Upper lobe of right lung (tissue), 1 donor: ENCODE results near the gene P2RY11. TPM values are rescaled to one million over a fixed set of nuclear protein-coding genes. Genes with fewer than 3 reads are reported as not detected.
A peak's percentile ranks its signal among the peaks of the same experiment; 100 is the strongest.

Experiments used
- ATAC-seq: fragments of 200-7000 bp; cut with Tn5 transposase; one replicate; pipeline ENCODE4 v1.9.1; 2020; ENCODE audit warnings: mild to moderate bottlenecking, moderate library complexity
- DNase-seq: peaks from one replicate; pipeline ENCODE4 v3.0.0-alpha.2; 2020
- H3K27ac ChIP-seq: fragments of 200-600 bp; one replicate; pipeline ENCODE4 v1.8.0; 2022
- H3K27me3 ChIP-seq: fragments of 200-600 bp; one replicate; pipeline ENCODE4 v1.8.0; 2022; ENCODE audit warnings: mild to moderate bottlenecking
- H3K36me3 ChIP-seq: fragments of 200-600 bp; one replicate; pipeline ENCODE4 v1.8.0; 2022
- H3K4me1 ChIP-seq: fragments of 200-600 bp; one replicate; pipeline ENCODE4 v1.8.0; 2022
- H3K4me3 ChIP-seq: fragments of 200-600 bp; one replicate; pipeline ENCODE4 v1.8.0; 2022; ENCODE audit warnings: mild to moderate bottlenecking
- H3K9me3 ChIP-seq: fragments of 200-600 bp; one replicate; pipeline ENCODE4 v1.8.0; 2022
- CTCF ChIP-seq: fragments of 200-600 bp; IDR thresholded peaks from one replicate; pipeline ENCODE4 v1.8.0; 2022; ENCODE audit warnings: antibody characterized with exemption
- intact Hi-C: fragments of 100-400 bp; cut with DNase I; formaldehyde crosslinking; loops from one replicate; pipeline ENCODE4 v1.11.0; 2022
- total RNA-seq: library from RNA; stranded (reverse); fragmentation: NEBNext Ultra II Directional; extraction: Animal tissue kit (Norgen Biotek cat#: 25700); gene quantifications from one replicate; pipeline ENCODE4 v1.2.1, GENCODE V29; 2021
- donor health status: DM: no; HTN: yes; CAD: no; lungs with severe emphysema.

Gene P2RY11
- total RNA-seq, 1 donor from 2014 or later = 13.5 TPM

GRCh38 chr19:10116866-10117616, 5.5 kb downstream of the P2RY11 start:
- ATAC-seq (no peak), DNase-seq (no peak)
- Histone ChIP-seq H3K4me3 (no peak overlapping the region), H3K9me3 (no peaks in the 10 kb centered on the region), H3K4me1 (peaks cover 11% of the 10 kb centered on the region), H3K27me3 (no peaks in the 10 kb centered on the region), H3K27ac (no peak overlapping the region), H3K36me3 (peaks cover 46% of the 10 kb centered on the region)
- intact Hi-C loops = no loop called here
- no peak for TF ChIP-seq CTCF

- H3K27ac ChIP-seq = peak overlapping the region; percentile 88
- intact Hi-C loops = no loop called here
Observed at GRCh38 chr19:10118960-10119359, 7.5 kb downstream of the P2RY11 start.

GRCh38 chr19:10120538-10121189, 9.2 kb downstream of the P2RY11 start:
- H3K27ac ChIP-seq = no peak overlapping the region
- DNase-seq = no peak
- no peaks in the 10 kb centered on the region for H3K9me3 ChIP-seq
- H3K4me3 ChIP-seq = no peak overlapping the region
- TF ChIP-seq CTCF = no peak
- no peaks in the 10 kb centered on the region for H3K4me1 ChIP-seq
- ATAC-seq = no peak
- H3K36me3 ChIP-seq = peaks cover 30% of the 10 kb centered on the region
- no peaks in the 10 kb centered on the region for H3K27me3 ChIP-seq
- intact Hi-C loops = no loop called here

More at GRCh38 chr19:10118960-10119359, 7.5 kb downstream of the P2RY11 start:
- Histone ChIP-seq H3K9me3 (no peaks in the 10 kb centered on the region), H3K27me3 (no peaks in the 10 kb centered on the region), H3K4me1 (no peaks in the 10 kb centered on the region), H3K36me3 (peaks cover 46% of the 10 kb centered on the region), H3K4me3 (peak overlapping the region; percentile 91)
- no peak for TF ChIP-seq CTCF
- DNase-seq (no peak), ATAC-seq (no peak)

GRCh38 chr19:10122045-10122444, 10.6 kb downstream of the P2RY11 start:
- DNase-seq = no peak
- Histone ChIP-seq H3K36me3 (peaks cover 21% of the 10 kb centered on the region), H3K4me1 (no peaks in the 10 kb centered on the region), H3K4me3 (no peak overlapping the region), H3K9me3 (no peaks in the 10 kb centered on the region), H3K27ac (peak overlapping the region; percentile 30), H3K27me3 (no peaks in the 10 kb centered on the region)
- TF ChIP-seq CTCF = no peak
- ATAC-seq = no peak
- intact Hi-C loops = no loop called here

GRCh38 chr19:10124429-10124828, 12.9 kb downstream of the P2RY11 start:
- ATAC-seq = no peak
- intact Hi-C loops = no loop called here
- H3K36me3 ChIP-seq = peaks cover 18% of the 10 kb centered on the region

More at GRCh38 chr19:10124429-10124828, 12.9 kb downstream of the P2RY11 start:
- Histone ChIP-seq H3K4me3 (no peak overlapping the region), H3K4me1 (no peaks in the 10 kb centered on the region), H3K27me3 (no peaks in the 10 kb centered on the region), H3K27ac (no peak overlapping the region), H3K9me3 (no peaks in the 10 kb centered on the region)
- TF ChIP-seq CTCF = no peak
- no peak for DNase-seq
